SH-SY5Y (cell line): ENCODE measurements around the gene ARL2BP.

Experiments used
- GATA2 ChIP-seq: IDR thresholded peaks from 2 replicates; pipeline ENCODE4 v1.6.1; 2011; ENCODE audit warnings: mild to moderate bottlenecking, low read depth, low read length
- GATA3 ChIP-seq: IDR thresholded peaks from 2 replicates; pipeline ENCODE4 v1.6.1; 2011; ENCODE audit warnings: low read depth, mild to moderate bottlenecking, low read length, moderate library complexity

Gene ARL2BP

DNA sequence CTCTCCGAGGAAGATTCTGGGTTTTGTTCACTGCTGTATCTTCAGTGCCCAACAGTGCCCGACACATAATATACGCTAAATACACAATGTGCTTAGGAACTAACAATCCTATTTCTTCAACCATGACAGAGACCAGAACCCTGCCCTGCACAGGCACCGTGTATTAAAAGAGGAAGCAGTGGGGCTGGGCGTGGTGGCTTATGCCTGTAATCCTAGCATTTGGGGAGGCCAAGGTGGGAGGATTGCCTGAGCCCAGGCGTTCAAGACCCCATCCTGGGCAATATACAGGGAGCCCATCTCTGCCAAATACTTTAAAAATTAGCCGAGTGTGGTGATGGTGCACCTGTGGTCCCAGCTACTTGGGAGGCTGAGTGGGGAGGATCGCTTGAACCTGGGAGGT lies 19.3 kb downstream of the ARL2BP start:
- TF ChIP-seq GATA2 (no peak), GATA3 (no peak)

DNA sequence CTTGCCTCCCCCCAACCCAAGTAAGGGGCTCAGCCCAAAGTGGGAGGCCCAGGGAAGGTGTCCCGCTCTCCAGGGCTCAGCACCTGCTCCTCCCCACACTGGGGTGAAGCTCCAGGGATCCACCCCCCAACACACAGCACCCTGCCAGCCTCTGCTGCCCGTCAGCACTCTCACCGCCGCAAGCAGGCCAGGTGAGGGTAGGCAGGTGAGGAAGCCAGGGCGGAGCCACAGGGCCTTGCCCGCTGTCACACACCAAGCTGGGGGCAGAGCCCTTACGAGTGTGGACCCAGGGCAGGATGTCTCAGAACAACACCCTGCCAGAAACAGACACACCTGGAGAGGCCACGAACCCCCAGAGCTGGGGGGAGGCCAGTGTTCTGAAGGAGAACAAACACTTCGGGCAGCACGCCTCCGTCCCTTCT lies 19.9 kb downstream of the ARL2BP start:
- TF ChIP-seq GATA3: no peak
- TF ChIP-seq GATA2: no peak

DNA sequence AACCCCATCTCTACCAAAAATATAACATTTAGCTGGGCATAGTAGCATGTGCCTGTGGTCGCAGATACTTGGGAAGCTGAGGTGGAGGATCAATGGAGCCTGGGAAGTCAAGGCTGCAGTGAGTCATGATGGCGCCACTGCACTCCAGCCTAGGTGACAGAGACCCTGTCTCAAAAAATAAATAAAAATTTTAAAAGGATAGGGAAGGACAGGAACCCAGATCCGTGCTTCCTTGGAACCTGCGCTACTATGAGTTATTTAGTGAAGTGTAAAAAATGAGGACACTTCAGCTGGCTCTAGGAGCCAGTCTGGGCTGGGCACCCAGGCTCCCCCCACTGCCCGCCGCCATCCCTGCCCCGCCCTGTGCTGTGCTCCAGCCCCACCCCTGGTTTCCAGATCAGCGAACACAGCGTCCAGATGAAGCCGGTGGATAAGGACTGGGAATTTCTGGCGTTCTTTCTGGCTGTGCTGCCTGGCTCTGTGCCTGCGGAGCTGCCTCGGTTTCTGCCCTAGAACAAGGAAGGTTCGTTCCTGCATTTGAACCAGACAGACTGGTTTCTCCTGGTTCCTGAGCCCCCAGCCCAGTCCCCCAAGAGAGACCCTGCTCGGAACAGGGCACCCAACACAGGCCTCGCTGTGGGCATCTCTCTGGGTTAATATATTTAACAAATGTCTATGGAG lies 20.9 kb downstream of the ARL2BP start:
- no peak for TF ChIP-seq GATA3
- peak; percentile 81 for TF ChIP-seq GATA2

DNA sequence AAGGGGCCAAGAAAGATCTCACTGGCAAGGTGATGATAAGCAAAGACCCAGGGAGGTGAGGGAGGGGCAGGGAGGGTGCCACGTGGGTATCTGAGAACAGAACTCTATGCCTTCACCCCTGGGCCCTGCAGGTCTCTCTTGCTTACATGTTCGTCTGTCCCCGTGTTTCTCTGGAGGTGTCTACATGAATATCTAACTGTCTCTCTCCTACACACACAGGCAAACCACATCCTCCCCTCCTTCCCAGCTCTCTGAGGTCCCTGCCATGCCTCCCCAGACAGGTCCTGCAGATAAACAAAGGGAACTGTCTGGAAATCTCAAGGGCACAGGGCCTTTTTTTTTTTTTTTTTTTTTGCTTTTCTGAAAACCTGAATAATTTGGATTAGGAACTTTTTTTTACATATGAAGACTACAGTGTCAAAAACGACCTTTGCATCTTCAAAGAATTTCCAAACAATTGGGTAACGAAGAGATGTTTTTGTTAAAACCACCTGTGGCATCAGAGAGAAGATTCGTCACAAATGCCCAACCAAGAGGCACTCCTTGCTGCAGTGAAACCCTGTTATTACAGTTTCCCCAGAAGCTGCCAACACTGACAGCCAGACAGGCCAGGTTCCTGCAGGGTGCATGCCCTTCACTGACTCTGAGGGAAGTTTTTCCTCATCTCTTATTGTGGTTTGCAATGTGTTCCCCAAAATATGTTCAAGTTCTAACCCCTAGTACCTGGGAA lies 21.6 kb downstream of the ARL2BP start:
- no peak for TF ChIP-seq GATA2
- no peak for TF ChIP-seq GATA3

DNA sequence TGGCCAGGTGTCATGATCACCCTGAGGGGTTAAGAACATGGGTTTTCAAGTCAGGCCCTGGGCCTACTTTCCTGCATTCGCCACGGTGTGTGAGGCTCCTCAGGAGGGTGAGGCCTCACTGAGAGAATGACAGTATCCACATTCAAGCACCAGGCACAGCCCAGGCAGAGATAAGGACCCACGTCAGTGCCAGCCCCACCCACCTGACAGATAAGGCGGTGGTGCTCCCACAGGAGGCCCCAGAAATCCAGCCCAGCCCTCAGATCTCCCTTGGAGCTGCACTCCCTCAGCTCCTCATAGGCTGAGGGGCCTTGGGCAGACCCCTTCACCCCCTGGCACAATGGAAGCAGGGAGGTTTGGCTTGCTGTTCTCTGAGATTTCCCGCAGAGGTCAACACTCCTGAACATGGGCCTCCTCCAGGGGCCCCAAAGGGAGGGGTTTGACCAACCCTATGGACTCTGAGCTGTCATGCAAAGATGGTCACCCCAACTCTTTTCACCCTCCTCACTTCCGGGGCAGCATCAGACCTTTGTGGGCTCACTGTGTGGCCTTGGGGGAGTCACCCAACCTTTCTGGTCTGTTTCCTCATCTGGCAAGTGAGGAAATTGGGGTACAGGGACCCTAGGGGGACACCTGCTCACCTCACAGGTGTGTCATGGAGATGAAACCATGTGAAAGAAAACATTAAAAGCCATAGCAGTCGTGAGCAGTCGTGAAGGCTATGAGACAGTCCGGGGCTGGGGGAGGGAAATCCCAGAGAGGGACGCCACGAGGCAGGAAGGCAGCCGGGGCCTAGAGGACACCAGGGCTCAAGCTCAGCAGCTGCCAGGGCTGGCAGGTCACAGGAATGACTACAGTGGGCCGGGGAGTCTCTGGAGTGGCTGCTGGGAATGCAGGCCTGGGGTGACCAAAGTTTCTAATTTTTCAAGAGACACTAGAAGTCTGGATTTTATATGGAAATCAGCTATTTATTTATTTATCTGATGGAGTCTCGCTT lies 24.0 kb downstream of the ARL2BP start:
- TF ChIP-seq GATA3 (no peak), GATA2 (peak; percentile 59; the same call in 1 of the 2 replicates)

DNA sequence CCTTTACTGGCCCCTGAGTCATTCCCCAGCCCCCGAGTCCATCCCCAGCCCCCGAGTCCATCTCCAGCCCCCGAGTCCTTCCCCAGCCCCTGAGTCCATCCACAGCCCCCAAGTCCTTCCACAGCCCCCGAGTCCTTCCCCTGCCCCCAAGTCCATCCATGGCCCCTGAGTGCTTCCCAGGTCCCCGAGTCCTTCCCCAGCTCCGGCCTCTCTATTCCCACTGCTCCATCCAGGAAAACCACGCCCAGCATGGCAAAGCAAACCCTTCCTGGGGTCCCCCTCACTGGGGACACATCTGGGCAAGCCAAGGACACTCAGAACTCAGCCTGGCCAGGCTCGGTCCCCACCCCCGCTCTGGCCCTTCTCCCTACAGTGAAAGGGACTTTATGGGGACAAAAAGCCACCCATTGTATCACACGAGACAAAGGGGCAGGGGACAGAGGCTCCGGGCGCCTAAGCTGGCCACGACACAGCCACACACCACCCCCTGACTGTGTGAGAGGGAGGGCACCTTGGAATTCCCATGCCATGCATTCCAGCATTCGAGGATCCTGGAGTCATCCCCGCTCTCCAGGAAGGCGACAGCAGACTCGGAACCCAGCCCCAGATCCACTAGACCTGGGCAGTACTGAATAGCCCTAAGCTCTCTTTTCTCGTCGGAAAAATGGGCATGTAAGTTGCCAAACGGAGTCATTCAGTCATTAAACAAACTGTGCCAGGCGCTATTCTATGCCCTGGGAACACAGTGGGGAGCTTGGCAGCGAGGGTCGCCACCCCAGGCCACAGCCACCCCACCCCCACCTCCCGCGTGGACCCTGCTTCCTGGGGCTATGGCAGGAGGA lies 25.4 kb downstream of the ARL2BP start:
- no peak for TF ChIP-seq GATA2
- TF ChIP-seq GATA3: no peak

DNA sequence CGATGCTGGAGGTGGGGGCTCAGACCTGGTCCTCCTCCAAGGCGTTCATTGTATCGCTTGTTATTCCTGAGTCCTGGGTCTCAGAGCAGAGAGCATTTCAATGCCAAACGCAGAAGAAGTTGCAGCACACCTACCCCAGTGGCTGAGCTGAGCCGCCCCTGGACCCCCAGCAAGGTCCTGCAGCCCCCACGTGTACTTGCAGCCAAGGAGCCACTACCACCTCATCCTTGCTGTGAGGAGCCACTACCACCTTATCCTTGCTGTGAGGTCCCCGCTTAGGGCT lies 25.9 kb downstream of the ARL2BP start:
- TF ChIP-seq GATA3 (no peak), GATA2 (no peak)

DNA sequence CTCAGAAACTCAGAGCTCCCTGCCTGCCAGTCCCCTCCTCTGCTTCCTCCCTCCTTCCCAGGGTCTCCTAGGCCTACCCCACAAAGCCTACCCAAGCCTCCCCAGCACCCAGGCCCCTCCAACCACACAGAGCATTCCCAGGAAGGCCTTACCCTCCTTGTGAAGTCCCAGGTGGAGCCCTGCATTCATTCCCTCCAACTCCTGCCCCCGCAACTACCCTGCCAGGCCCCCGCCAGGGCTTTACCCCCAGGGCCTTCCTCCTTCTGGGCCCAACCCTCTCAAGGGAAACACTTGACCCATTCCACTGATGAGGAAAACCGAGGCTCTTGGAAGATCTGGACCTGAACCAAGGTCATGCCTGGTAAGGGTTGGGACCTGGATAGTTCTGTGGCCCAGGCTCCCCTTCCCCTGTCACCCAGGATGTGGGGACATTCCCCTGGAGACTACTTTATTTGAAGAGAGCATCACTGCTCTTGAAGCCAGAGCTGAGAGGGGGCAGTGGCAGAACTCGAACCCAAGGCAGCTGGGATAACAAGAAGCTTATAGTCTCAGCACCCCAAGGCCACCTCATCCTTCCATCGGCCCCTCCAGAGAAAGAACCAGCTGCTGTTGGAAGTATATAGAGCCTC lies 26.9 kb downstream of the ARL2BP start:
- TF ChIP-seq GATA3 (no peak), GATA2 (no peak)

DNA sequence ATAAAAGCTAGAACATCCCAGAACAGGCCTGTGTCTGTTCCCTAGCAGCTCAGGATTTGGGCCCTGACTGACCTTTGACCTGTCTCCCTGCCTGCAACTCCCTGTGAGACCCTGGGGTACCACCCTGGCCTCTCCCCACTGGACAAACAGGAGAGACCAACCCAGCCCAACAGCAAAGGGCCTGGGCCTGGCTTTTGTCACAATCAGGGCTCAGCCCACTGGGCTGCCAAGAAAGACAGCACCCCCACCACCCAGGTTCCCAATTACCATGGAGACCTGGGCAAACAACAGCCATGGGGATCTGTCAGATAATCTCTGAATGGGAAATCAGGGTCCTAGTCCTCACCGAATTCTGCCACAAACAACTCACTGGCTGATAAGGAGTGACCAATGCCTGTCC lies 28.3 kb downstream of the ARL2BP start:
- no peak for TF ChIP-seq GATA3
- peak; percentile 83 for TF ChIP-seq GATA2

DNA sequence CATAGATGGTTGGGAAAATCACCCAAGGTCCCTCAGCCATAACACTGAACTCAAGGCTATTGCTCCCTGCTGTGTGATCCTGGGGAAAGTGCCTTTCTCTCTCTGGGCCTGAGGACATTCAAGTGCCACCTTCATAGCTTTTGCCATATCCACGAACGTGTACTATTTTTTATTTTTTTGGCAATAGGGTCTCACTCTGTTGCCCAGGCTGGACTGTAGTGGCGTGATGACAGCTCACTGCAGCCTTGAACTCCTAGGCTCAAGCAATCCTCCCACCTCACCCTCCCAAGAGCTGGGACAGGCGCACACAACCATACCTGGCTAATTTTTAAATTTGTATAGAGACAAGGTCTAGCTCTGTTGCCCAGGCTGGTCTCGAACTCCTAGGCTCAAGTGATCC lies 28.8 kb downstream of the ARL2BP start:
- no peak for TF ChIP-seq GATA3
- TF ChIP-seq GATA2: no peak

DNA sequence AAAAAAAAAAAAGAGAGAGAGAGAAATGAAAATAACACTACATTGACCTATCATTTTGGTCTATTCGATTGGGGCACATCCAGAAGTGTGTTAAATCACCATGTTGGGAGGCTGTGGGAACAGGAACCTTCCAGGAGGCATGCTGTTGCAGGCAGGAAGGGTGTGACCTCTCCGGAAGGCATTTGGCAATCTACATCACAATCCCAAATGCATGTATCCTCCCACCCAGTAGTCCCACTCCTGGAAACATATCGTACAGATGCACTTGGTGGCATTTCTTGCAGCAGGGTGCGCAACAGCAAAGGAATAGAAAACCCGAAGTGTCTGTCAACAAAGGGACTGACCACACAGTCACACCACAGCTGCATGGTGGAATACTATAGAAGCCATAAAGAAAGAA lies 31.5 kb downstream of the ARL2BP start:
- TF ChIP-seq GATA2 (no peak), GATA3 (no peak)

DNA sequence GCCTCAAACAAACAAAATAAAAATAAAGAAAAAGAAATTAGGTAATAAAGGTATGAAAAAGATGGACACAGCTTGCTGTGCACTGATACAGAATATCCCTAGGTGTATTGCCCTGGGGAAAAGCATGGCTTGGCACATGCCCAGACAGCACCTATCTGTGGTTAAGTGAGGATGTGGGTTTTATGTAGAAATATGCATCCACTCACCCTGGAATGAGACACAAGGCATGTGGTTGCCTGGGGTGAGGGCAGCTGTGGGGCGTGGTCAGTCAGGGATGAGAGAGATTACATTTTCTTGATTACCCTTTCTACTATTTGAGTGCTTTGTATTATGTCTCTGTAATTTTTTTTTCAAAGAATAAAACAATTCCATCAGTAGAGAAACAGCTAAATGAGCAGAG lies 32.5 kb downstream of the ARL2BP start:
- TF ChIP-seq GATA2 (no peak), GATA3 (no peak)

DNA sequence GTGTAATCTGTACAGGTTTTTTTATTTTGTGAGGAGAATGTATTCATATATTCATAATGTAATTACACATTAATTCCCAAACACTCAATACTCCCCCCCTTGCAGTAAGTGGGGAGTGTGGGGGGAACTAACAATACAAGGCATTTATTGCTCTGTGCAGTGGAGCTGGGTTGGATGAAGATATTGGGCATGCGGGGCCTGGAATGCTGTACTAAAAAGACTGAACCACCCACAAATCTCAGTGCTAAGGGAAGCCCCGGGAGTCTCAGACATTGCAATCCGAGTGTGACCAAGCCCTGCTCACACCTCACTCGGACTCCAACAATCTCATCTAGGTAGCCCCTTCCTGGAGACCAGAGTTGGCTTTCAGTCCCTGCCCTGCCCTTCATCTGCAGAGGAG lies 33.4 kb downstream of the ARL2BP start:
- no peak for TF ChIP-seq GATA3
- TF ChIP-seq GATA2: no peak
